Liver (tissue), 9 donors: ENCODE data around the gene MYO6. TPM values are rescaled to one million over a fixed set of nuclear protein-coding genes. Genes with fewer than 3 reads are reported as not detected.

Experiments used
- DNase-seq: peaks from one replicate; pipeline ENCODE4 v3.0.0-alpha.2; 2017; ENCODE audit warnings: low spot score
- H3K27ac ChIP-seq, 2 donors: one replicate each; pipeline ENCODE4 v1.7.0; 2013; ENCODE audit warnings: inconsistent platforms in 2 of 2, low read length in 2 of 2, control low read depth in 1 of 2, low read depth in 1 of 2, mild to moderate bottlenecking in 1 of 2
- H3K27me3 ChIP-seq, 4 donors: one replicate each; pipeline versions ENCODE4 v1.6.1 to v1.7.0; 2013; ENCODE audit warnings: low read length in 3 of 4, inconsistent platforms in 1 of 4, mild to moderate bottlenecking in 1 of 4, moderate library complexity in 1 of 4; ENCODE audit not compliant: control insufficient read depth in 4 of 4, insufficient read depth in 4 of 4
- H3K36me3 ChIP-seq, 4 donors: one replicate each; pipeline versions ENCODE4 v1.6.1 to v1.7.0; 2013; ENCODE audit warnings: low read length in 3 of 4, mild to moderate bottlenecking in 3 of 4, low read depth in 1 of 4, moderate library complexity in 1 of 4; ENCODE audit not compliant: control insufficient read depth in 4 of 4, insufficient read depth in 3 of 4
- H3K4me1 ChIP-seq, 4 donors: one replicate each; pipeline versions ENCODE4 v1.6.1 to v1.7.0; 2013; ENCODE audit warnings: low read length in 3 of 4, mild to moderate bottlenecking in 3 of 4, moderate library complexity in 1 of 4; ENCODE audit not compliant: control insufficient read depth in 4 of 4, insufficient read depth in 4 of 4
- H3K4me3 ChIP-seq, 3 donors: one replicate each; pipeline versions ENCODE4 v1.6.1 to v1.7.0; 2013; ENCODE audit warnings: low read length in 3 of 3, control low read depth in 1 of 3, low read depth in 1 of 3, mild to moderate bottlenecking in 1 of 3
- H3K9ac ChIP-seq, 2 donors: one replicate each; pipeline ENCODE4 v1.7.0; 2013; ENCODE audit warnings: low read length in 2 of 2, mild to moderate bottlenecking in 2 of 2, moderate library complexity in 2 of 2, control low read depth in 1 of 2, low read depth in 1 of 2
- H3K9me3 ChIP-seq, 4 donors: one replicate each; pipeline versions ENCODE4 v1.6.1 to v1.7.0; 2013; ENCODE audit warnings: low read length in 3 of 4; ENCODE audit not compliant: control insufficient read depth in 4 of 4
- ATF3 ChIP-seq: IDR thresholded peaks from 2 replicates; pipeline ENCODE4 v1.6.1; 2016; ENCODE audit warnings: antibody characterized with exemption
- CTCF ChIP-seq: fragments of 150-350 bp; IDR thresholded peaks from 2 replicates; pipeline ENCODE4 v1.5.1; 2017; ENCODE audit warnings: improper control_type of control experiment, low read depth, low read length; ENCODE audit not compliant: missing input control
- FOXA1 ChIP-seq: IDR thresholded peaks from 2 replicates; pipeline ENCODE4 v1.6.1; 2016; ENCODE audit warnings: antibody characterized with exemption
- GABPA ChIP-seq, 2 donors: IDR thresholded peaks in 1 of 2; conservative IDR thresholded peaks in 1 of 2; 2 replicates each; pipeline ENCODE4 v1.6.1; 2016; ENCODE audit warnings: antibody characterized with exemption in 2 of 2, mild to moderate bottlenecking in 1 of 2, moderate library complexity in 1 of 2
- HNF4A ChIP-seq, 2 donors: conservative IDR thresholded peaks; 2 replicates each; pipeline ENCODE4 v1.6.1; 2016; ENCODE audit warnings: antibody characterized with exemption in 2 of 2, mild to moderate bottlenecking in 2 of 2
- JUND ChIP-seq, 2 donors: IDR thresholded peaks; 2 replicates each; pipeline ENCODE4 v1.6.1; 2016; ENCODE audit warnings: antibody characterized with exemption in 2 of 2
- NR2F2 ChIP-seq: IDR thresholded peaks from 2 replicates; pipeline ENCODE4 v1.6.1; 2016; ENCODE audit warnings: antibody characterized with exemption
- RAD21 ChIP-seq, 2 donors: IDR thresholded peaks; 2 replicates each; pipeline ENCODE4 v1.6.1; 2016; ENCODE audit warnings: antibody characterized with exemption in 2 of 2, mild to moderate bottlenecking in 2 of 2
- RXRA ChIP-seq, 2 donors: IDR thresholded peaks; 2 replicates each; pipeline ENCODE4 v1.6.1; 2017 to 2018; ENCODE audit warnings: antibody characterized with exemption in 2 of 2, mild to moderate bottlenecking in 1 of 2
- SP1 ChIP-seq: IDR thresholded peaks from 2 replicates; pipeline ENCODE4 v1.6.1; 2018; ENCODE audit warnings: antibody characterized with exemption, mild to moderate bottlenecking
- TAF1 ChIP-seq: conservative IDR thresholded peaks from 2 replicates; pipeline ENCODE4 v1.6.1; 2016; ENCODE audit warnings: antibody characterized with exemption, mild to moderate bottlenecking
- WGBS: extraction: QIAGEN DNeasy Blood & Tissue Kit; methylation state at CpG from one replicate; pipeline ENCODE4 v1.1.7; 2013; 5-methylcytosine and 5-hydroxymethylcytosine counted together
- polyA plus RNA-seq, 2 donors: library from polyadenylated mRNA; stranded (reverse) in 1 of 2; unstranded in 1 of 2; fragments of 200-250 nt in 1 of 2; fragments of >200 nt in 1 of 2; fragmentation: Nextera tagmentation in 1 of 2; extraction: Ambion mirVana in 1 of 2; gene quantifications; one replicate each; pipeline versions ENCODE4 v1.2.1 to v1.2.3, GENCODE V29; 2013 to 2015
- total RNA-seq, 2 donors: library from RNA; depleted of rRNA; stranded (reverse); fragments of >200 nt; gene quantifications; one replicate each; pipeline ENCODE4 v1.2.3, GENCODE V29; 2014
- donor health status: healthy.
- donor health status: healthy.
- donor health status: healthy.
- donor health status: healthy.
- donor health status: healthy.

Gene MYO6
- total and polyA plus RNA-seq, 4 donors = 6.5 to 18.3 (median 12.7) TPM

- TF ChIP-seq HNF4A (conservative IDR thresholded peaks at IDR 0.05) (no peak), FOXA1 (no peak), GABPA (IDR thresholded peaks at IDR 0.05 in 1 of 2, conservative IDR thresholded peaks at IDR 0.05 in 1 of 2) (no peak)
Measured at GRCh38 chr6:75931011-75931680, 182.1 kb downstream of the MYO6 start (continued).

GRCh38 chr6:75932067-75932466, 183.0 kb downstream of the MYO6 start:
- H3K27ac ChIP-seq = no peak overlapping the region
- 77% methylated on average over 5 of the region's 5 CpGs for WGBS
- no peak for DNase-seq
- H3K9me3 ChIP-seq = no peaks in the 10 kb centered on the region
- no peak overlapping the region for H3K4me3 ChIP-seq
- H3K9ac ChIP-seq = no peak overlapping the region
- peaks cover 1 to 17% (median 9%) of the 10 kb centered on the region in 4 donors for H3K4me1 ChIP-seq
- no peaks in the 10 kb centered on the region for H3K36me3 ChIP-seq
- TF ChIP-seq GABPA (IDR thresholded peaks at IDR 0.05 in 1 of 2, conservative IDR thresholded peaks at IDR 0.05 in 1 of 2) (no peak), RAD21 (IDR thresholded peaks at IDR 0.05) (peak in 1 of 2 donors; percentile 44)
- H3K27me3 ChIP-seq = no peaks in the 10 kb centered on the region

GRCh38 chr6:75933387-75933975, 184.4 kb downstream of the MYO6 start:
- WGBS = 64% methylated on average over 7 of the region's 7 CpGs
- TF ChIP-seq RAD21 (IDR thresholded peaks at IDR 0.05) = no peak
- TF ChIP-seq HNF4A (conservative IDR thresholded peaks at IDR 0.05) = peak; percentile 14 to 31
- TF ChIP-seq NR2F2 = peak; percentile 92
- peak; percentile 36 to 88 for TF ChIP-seq RXRA (IDR thresholded peaks at IDR 0.05)
- peak; percentile 16 for TF ChIP-seq SP1
- DNase-seq = no peak
- no peak overlapping the region for H3K9ac ChIP-seq
- no peaks in the 10 kb centered on the region for H3K36me3 ChIP-seq
- no peak overlapping the region for H3K27ac ChIP-seq
- no peaks in the 10 kb centered on the region for H3K9me3 ChIP-seq
- H3K27me3 ChIP-seq = no peaks in the 10 kb centered on the region
- peaks cover 1 to 17% (median 9%) of the 10 kb centered on the region in 4 donors for H3K4me1 ChIP-seq
- no peak overlapping the region for H3K4me3 ChIP-seq

GRCh38 chr6:75934643-75935472, 185.8 kb downstream of the MYO6 start:
- WGBS = 8% methylated on average over 32 of the region's 32 CpGs
- peaks cover 1 to 17% (median 9%) of the 10 kb centered on the region in 4 donors for H3K4me1 ChIP-seq
- TF ChIP-seq NR2F2 = no peak
- peak; percentile 59 for TF ChIP-seq CTCF
- TF ChIP-seq JUND (IDR thresholded peaks at IDR 0.05) = no peak
- peak; percentile 82 to 89 for TF ChIP-seq RAD21 (IDR thresholded peaks at IDR 0.05)
- TF ChIP-seq ATF3 = no peak
- TF ChIP-seq TAF1 = no peak
- TF ChIP-seq HNF4A (conservative IDR thresholded peaks at IDR 0.05) = no peak
- TF ChIP-seq FOXA1 = no peak
- H3K27ac ChIP-seq = no peak overlapping the region
- H3K9me3 ChIP-seq = no peaks in the 10 kb centered on the region
- H3K9ac ChIP-seq = peak overlapping the region in 1 of 2 donors; percentile 14
- no peaks in the 10 kb centered on the region for H3K36me3 ChIP-seq
- H3K27me3 ChIP-seq = no peaks in the 10 kb centered on the region
- DNase-seq = no peak
- H3K4me3 ChIP-seq = peak overlapping the region in 2 of 3 donors; percentile 26 to 48
